PC-9 (cell line): ENCODE data around the gene CTNS. TPM values are rescaled to one million over a fixed set of nuclear protein-coding genes. Genes with fewer than 3 reads are reported as not detected.

Experiments
- BruUV-seq: library from RNA; stranded (reverse); fragments of 400-500 nt; replicated peaks from 2 replicates; lab custom pipeline; 2021; lab: Mats Ljungman, UMichigan
- CTCF ChIA-PET: fragments of 300-600 bp; sonication (Branson Sonifier 250); formaldehyde crosslinking; loops from one replicate; lab custom pipeline; 2022; ENCODE audit warnings: antibody characterized with exemption; lab: Charles Lee
- POLR2A ChIA-PET: fragments of 300-600 bp; sonication (Branson Sonifier 250); formaldehyde crosslinking; loops from one replicate; lab custom pipeline; 2022; ENCODE audit warnings: antibody characterized with exemption; ENCODE audit not compliant: unreplicated experiment; lab: Charles Lee
- DNase-seq, 2 experiments: peaks; one replicate each; pipeline versions ENCODE4 v3.0.0 to v3.0.0-alpha.2; 2015 to 2022; ENCODE audit warnings: mixed read lengths in 1 of 2
- H2AFZ ChIP-seq: fragments of 200-600 bp; sonication (generic); 2 replicates; pipeline ENCODE4 v1.8.1; 2017; ENCODE audit warnings: antibody characterized with exemption
- H3F3A ChIP-seq: fragments of 200-600 bp; sonication (generic); 2 replicates; pipeline ENCODE4 v1.8.1; 2017; ENCODE audit warnings: antibody characterized with exemption, mild to moderate bottlenecking, low read depth; ENCODE audit not compliant: insufficient read depth
- H3K27ac ChIP-seq: fragments of 200-600 bp; sonication (generic); 2 replicates; pipeline ENCODE4 v1.6.1; 2016; ENCODE audit warnings: mixed run types
- H3K27me3 ChIP-seq: fragments of 200-600 bp; sonication (generic); 2 replicates; pipeline ENCODE4 v1.6.1; 2016; ENCODE audit warnings: low read depth, mixed run types; ENCODE audit not compliant: insufficient read depth
- H3K36me3 ChIP-seq: fragments of 200-600 bp; sonication (generic); 2 replicates; pipeline ENCODE4 v1.6.1; 2016; ENCODE audit warnings: low read depth, mixed run types
- H3K4me1 ChIP-seq: fragments of 200-600 bp; sonication (generic); replicated peaks from 2 replicates; pipeline ENCODE4 v1.6.1; 2016; ENCODE audit warnings: mixed run types; ENCODE audit not compliant: insufficient read depth
- H3K4me2 ChIP-seq: fragments of 200-600 bp; sonication (generic); 2 replicates; pipeline ENCODE4 v1.6.1; 2017; ENCODE audit warnings: mixed run types
- H3K4me3 ChIP-seq: fragments of 200-600 bp; sonication (generic); 2 replicates; pipeline ENCODE4 v1.6.1; 2016; ENCODE audit warnings: mixed run types
- H3K79me2 ChIP-seq: fragments of 200-600 bp; sonication (generic); 2 replicates; pipeline ENCODE4 v1.6.1; 2017; ENCODE audit warnings: low read depth, mixed run types
- H3K9me2 ChIP-seq: fragments of 200-600 bp; sonication (generic); 2 replicates; pipeline ENCODE4 v1.8.1; 2017; ENCODE audit warnings: mild to moderate bottlenecking; ENCODE audit not compliant: insufficient read depth
- H3K9me3 ChIP-seq: fragments of 200-600 bp; sonication (generic); 2 replicates; pipeline ENCODE4 v1.8.1; 2016; ENCODE audit warnings: low read depth; ENCODE audit not compliant: insufficient read depth
- H4K20me1 ChIP-seq: fragments of 200-600 bp; sonication (generic); 2 replicates; pipeline ENCODE4 v1.8.1; 2017; ENCODE audit not compliant: insufficient read depth
- EZH2 ChIP-seq: fragments of 200-600 bp; sonication (generic); IDR thresholded peaks from 2 replicates; pipeline ENCODE4 v1.8.0; 2017; ENCODE audit warnings: antibody characterized with exemption, low read depth
- intact Hi-C: fragments of 100-400 bp; cut with micrococcal nuclease; formaldehyde crosslinking; loops from one replicate; pipeline ENCODE4 v1.10.0; 2022; ENCODE audit not compliant: unreplicated experiment
- total RNA-seq: library from RNA; stranded (reverse); gene quantifications from 2 replicates; pipeline ENCODE4 v1.2.3, GENCODE V29; 2021
- TF ChIP-seq, protein P1 (sequence below): fragments of 200-600 bp; sonication (generic); conservative IDR thresholded peaks from 2 replicates; pipeline ENCODE4 v1.6.1; 2017; ENCODE audit warnings: mixed run types, antibody characterized with exemption, mild to moderate bottlenecking, moderate library complexity

CTNS gene
- total RNA-seq, 1 experiment from 2014 or later = 12.5 TPM

DNA sequence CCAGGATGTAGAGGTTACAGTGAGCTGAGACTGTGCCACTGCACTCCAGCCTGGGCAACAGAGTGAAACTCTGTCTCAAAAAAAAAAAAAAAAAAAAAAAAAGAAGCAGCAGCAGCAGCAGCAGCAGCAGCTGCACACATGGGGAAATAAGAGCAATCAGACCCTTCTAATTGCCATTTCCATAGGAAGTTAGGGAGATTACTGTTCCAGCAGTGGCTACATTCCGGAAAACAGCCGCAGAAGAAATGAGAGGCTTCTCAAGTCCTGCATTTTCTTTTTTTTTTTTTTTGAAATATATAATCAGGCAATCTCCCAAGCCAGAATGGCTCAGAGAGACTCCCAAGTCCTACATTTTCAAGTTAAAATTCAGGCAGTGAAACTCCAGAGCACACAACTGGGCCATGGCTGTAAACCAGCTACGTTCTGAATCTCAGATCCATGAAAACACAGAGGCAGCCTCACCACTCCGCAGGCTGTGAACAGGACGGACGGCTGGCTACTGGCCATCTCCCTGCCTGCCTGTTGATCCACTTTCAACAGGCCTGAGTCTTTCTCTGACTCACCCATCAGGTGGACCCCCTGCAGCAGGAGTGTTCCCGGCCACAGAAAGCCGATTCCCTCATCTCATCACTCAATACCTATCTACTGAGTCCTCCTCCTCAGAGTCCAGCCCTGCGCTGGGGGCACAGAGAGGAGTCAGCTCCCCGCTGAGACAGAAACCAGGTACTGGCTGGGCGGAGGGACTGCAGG lies 42.3 kb upstream of the CTNS start:
- Histone ChIP-seq H3K36me3 (no peaks in the 10 kb centered on the region), H3K9me2 (no peaks in the 10 kb centered on the region), H3K9me3 (no peaks in the 10 kb centered on the region), H4K20me1 (no peaks in the 10 kb centered on the region), H3K4me2 (no peak overlapping the region), H3K27me3 (no peaks in the 10 kb centered on the region), H3K79me2 (no peaks in the 10 kb centered on the region), H3K4me1 (no peaks in the 10 kb centered on the region), H3K27ac (no peak overlapping the region), H2AFZ (no peak overlapping the region), H3K4me3 (no peak overlapping the region), H3F3A (no peaks in the 10 kb centered on the region)
- intact Hi-C loops = no loop called here
- POLR2A ChIA-PET = no interaction called here
- CTCF ChIA-PET = no interaction called here
- no TSS peak for BruUV-seq
- peak in 1 of 2 experiments; percentile 14 for DNase-seq
- TF ChIP-seq EZH2 = no peak
- TF ChIP-seq, protein P1, sequence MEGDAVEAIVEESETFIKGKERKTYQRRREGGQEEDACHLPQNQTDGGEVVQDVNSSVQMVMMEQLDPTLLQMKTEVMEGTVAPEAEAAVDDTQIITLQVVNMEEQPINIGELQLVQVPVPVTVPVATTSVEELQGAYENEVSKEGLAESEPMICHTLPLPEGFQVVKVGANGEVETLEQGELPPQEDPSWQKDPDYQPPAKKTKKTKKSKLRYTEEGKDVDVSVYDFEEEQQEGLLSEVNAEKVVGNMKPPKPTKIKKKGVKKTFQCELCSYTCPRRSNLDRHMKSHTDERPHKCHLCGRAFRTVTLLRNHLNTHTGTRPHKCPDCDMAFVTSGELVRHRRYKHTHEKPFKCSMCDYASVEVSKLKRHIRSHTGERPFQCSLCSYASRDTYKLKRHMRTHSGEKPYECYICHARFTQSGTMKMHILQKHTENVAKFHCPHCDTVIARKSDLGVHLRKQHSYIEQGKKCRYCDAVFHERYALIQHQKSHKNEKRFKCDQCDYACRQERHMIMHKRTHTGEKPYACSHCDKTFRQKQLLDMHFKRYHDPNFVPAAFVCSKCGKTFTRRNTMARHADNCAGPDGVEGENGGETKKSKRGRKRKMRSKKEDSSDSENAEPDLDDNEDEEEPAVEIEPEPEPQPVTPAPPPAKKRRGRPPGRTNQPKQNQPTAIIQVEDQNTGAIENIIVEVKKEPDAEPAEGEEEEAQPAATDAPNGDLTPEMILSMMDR = no peak

DNA sequence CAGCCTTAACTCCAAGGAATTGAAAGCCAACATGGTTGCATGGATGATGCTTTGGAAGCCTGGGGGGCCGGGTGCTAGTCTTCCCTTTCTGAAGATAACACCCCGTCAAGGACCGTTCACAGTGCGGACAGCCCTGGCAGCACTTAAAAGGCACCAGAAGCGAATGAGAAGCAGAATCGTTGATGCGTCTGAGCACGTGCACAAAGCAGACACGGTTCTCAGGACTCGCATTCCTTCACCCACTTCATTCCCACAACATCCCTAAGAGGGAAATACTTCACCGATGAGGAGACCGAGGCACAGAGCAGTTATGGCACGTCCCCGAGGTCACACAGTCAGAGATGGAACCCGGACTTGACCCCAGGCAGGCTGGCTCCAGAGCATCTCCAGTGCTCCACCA lies 41.6 kb upstream of the CTNS start:
- TF ChIP-seq, protein P1 = no peak
- TF ChIP-seq EZH2 = no peak

DNA sequence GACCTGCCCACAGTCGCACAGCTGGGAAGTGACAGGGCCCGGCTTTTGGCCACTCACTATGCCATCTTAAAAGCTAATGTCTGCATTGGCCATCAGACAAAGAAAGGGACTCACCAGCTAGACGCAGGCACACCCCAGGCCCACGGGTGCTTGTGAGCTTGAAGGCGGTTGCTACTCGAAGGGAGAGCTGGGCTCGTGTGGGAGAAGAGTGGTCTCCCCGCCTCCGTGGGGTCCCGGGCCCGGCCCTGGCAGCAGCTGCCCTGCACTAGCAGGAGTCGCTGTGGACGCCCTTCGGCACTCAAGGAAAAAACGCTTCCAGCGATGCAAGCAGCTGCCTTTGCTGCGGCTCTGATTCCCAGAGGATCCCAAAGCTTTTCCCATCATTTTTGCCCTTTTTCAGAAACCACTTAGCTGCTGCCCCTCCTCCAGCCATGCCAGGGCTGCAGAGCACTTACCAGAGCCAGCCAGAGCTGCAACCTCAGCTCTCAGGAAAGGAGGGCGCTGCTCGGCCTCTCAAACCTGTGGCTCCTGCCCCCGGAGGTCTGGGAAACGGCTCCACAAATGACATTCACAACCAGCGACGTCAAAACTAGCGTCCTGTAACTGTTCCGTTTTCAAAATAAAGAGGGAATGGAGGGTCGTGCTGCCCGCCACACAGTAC lies 39.6 kb upstream of the CTNS start:
- H3K9me2 ChIP-seq = no peaks in the 10 kb centered on the region
- H2AFZ ChIP-seq = no peak overlapping the region
- H3F3A ChIP-seq = no peaks in the 10 kb centered on the region
- CTCF ChIA-PET = no interaction called here
- no peak overlapping the region for H3K4me3 ChIP-seq
- H4K20me1 ChIP-seq = no peaks in the 10 kb centered on the region; the same call in 1 of the 2 replicates
- H3K27me3 ChIP-seq = no peaks in the 10 kb centered on the region
- H3K4me2 ChIP-seq = no peak overlapping the region
- TF ChIP-seq EZH2 = no peak
- TF ChIP-seq, protein P1 = no peak
- no peaks in the 10 kb centered on the region for H3K4me1 ChIP-seq
- POLR2A ChIA-PET = no interaction called here
- intact Hi-C loops = no loop called here
- H3K36me3 ChIP-seq = 0 out of 2 replicates have a peak, but pooled peaks cover 2% of the 10 kb centered on the region
- no peaks in the 10 kb centered on the region for H3K9me3 ChIP-seq
- BruUV-seq = no TSS peak
- no peak for DNase-seq
- H3K27ac ChIP-seq = no peak overlapping the region
- no peaks in the 10 kb centered on the region for H3K79me2 ChIP-seq

More for the DNA sequence above, 41.6 kb upstream of the CTNS start:
- H3K4me2 ChIP-seq = no peak overlapping the region
- POLR2A ChIA-PET = no interaction called here
- H3K4me1 ChIP-seq = no peaks in the 10 kb centered on the region
- no peak overlapping the region for H3K27ac ChIP-seq
- CTCF ChIA-PET = no interaction called here
- H4K20me1 ChIP-seq = no peaks in the 10 kb centered on the region
- no peak for DNase-seq
- H3K36me3 ChIP-seq = no peaks in the 10 kb centered on the region
- H3F3A ChIP-seq = no peaks in the 10 kb centered on the region
- no peaks in the 10 kb centered on the region for H3K79me2 ChIP-seq
- no peaks in the 10 kb centered on the region for H3K9me3 ChIP-seq
- no peaks in the 10 kb centered on the region for H3K9me2 ChIP-seq
- H3K27me3 ChIP-seq = no peaks in the 10 kb centered on the region
- no peak overlapping the region for H2AFZ ChIP-seq
- no TSS peak for BruUV-seq
- no peak overlapping the region for H3K4me3 ChIP-seq
- intact Hi-C loops = no loop called here
